Iris pigment epithelial cell (primary cell): Measurements from ENCODE around the gene POR.

Experiments
- DNase-seq: peaks from one replicate; pipeline ENCODE4 v3.0.0-alpha.2; 2011; ENCODE audit warnings: low read depth

POR gene

DNA sequence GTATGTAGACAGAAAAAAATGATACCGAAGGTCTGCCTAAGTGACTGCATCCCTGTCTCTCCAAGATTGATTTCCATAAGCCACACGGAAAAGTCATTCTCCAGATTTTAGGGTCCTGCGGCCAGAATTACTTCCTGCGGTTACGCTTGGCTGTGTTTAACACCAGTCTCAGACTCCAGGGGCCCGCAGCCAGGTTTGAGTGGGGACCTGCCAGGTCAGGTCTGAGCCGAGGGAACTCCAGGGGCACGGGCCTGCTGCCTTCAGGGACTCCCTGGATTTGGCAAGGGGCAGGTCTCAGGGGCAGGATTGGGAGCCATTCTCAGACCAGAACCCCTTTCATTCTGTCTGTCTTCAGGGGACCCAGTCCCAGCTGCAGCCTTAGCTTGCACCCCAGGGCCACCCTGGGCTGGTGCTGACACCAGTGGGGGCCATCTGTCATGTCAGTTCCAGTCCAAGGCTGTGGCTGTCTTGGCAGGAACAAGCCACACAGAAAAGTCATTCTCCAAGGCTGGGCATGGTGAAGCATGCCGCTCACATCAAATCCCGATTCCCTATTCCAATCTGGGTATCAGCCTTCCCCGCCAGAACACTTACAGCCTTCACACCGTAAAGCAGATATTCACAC lies 40.5 kb downstream of the POR start:
- no peak for DNase-seq

GRCh38 chr7:75957021-75957736 lies 42.2 kb downstream of the POR start:
- DNase-seq = no peak

DNA sequence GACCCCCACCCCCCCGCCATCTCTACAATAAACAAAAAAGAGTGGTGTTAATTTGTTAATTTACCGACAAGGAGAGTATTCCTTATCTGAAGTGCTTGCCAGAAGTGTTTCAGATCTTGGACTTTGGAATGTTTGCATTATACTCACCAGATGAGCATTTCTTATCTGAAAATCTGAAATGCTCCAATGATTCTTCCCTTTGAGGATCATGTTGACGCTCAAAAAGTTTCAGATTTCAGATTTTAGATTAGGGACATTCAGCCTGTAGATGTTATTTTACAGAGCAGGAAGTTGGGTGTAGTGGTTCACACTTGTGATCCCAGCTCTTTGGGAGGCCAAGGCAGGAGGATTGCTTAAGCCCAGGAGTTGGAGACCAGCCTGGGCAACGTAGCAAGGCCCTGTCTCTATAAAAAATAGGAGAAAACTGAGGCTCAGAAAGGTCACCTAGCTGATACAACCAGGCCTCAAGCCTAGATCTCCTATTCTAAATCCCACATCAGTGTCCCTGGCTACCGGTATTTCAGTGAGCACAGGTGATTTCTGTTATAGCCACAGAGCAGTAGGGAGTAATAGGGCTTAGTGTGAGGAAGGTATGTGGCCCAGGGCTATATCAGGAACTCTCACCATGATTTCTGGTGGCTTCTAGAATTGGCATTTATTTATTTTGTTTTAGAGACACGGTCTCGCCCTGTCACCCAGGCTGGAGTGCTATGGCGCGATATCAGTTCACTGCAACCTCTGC lies 44.0 kb downstream of the POR start:
- peak; percentile 75 for DNase-seq

DNA sequence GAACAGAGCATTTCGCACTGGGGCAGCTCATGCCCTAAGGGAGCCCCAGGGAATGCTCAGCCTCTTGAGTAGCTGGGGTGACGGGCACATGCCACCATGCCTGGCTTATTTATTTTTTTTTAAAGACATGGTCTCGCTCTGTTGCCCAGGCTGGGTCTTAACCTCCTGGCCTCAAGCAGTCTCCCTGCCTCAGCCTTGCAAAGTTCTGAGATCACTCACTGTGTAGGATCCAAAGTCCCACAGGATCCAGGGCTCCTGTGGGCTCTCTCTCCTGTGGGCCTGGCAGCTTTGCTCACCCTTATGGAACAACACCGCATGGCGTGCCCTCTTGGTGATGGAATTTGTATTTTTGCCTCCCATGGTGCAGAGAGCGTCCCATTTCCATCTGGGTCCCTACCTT lies 45.4 kb downstream of the POR start:
- DNase-seq = no peak

DNA sequence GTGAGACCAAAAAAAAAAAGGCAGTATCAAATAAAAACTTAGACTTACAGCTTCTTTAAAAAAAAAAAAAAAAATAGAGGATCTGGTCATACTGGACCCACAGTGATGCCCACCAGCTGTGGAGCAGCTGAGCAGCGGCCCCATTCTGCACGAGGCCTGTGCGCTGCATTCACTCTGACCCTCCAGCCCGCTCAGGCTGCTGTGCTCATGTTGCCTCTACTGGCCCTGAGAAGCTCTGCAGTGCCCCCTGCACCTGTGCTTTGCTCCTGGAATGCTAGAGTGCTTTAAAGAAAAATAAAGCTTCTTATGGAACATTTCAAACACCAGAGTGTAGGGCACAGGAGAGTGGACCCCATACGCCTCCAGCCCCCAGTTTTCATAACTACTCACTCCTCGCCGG lies 46.3 kb downstream of the POR start:
- DNase-seq = no peak

DNA sequence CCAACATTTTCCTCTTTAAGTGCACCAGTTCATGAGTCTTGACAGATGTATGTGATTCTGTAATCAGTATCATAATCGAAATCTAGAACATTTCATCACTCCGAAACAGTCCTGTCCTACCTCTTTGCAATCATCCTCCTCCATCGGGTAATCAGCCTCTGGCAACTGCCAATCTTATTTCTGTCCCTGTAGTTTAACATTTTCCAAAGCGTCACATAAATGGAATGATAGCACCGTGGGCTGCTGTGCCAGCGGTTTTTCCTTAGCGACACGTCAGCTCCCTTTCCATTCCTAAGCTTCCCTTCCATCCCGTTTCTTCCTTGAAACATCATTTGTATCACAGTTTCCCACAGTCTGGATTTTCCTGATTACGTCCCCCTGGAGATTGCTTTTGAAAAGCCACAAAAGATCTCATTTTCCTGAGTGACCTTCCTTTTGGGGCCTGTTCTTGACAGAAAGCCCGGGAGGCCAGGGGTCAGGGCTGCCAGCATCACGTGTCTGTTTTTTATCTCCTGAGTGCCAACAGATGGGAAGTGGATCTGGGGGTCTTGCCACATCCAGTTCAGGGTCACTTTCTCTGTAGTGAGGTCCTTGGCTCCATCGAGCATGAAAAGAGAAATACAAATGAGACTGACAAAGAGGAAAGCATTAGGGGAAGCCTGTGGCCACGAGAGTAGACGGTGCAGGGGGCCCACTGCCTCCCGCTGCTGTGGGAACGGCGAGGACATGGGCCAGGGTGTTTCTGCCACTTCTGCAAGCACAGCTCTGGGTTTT lies 47.8 kb downstream of the POR start:
- peak; percentile 25 for DNase-seq

- no peak for DNase-seq
These were observed 48.5 kb downstream of the POR start for GRCh38 chr7:75963381-75963995.

DNA sequence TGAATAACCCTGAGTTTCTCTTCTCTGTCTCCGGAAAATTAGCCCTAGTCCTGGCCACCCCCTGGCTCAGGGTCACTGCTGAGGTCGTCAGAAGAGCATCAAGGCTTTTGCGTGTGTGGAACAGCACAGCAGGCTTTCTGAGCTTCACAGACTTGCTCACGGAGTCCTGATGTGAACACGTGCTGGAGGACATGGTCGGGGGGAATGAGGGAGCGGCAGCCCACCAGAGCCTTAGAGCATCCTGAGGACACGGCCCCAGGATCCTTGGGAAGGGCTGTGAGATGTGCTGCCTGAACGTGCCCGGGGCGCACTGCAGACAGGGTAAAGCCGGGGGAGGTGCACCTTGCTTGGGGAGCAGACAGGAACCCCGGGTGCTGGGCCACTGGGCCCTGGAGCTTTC lies 50.7 kb downstream of the POR start:
- no peak for DNase-seq

GRCh38 chr7:75966190-75966961 lies 51.4 kb downstream of the POR start:
- DNase-seq = peak; percentile 40

DNA sequence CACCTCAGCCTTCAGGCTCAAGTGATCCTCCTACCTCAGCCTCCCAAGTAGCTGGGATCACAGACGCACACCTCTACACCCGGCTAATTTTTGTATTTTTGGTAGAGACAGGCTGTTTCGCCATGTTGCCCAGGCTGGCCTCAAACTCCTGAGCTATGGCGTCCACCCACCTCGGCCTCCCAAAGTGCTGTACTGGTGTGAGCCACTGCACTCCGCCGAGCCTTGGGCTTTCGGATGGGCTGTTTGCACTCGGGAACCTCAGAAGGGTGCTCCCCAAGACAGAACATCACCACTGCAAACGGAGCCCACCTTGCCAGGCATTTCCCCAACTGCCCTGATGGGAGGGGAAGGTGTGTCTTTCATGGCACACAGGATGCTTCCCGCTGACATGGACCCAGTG lies 52.1 kb downstream of the POR start:
- DNase-seq = no peak

GRCh38 chr7:75967487-75967997 lies 52.6 kb downstream of the POR start:
- no peak for DNase-seq

GRCh38 chr7:75968012-75968411 lies 53.1 kb downstream of the POR start:
- no peak for DNase-seq

GRCh38 chr7:75968561-75969001 lies 53.6 kb downstream of the POR start:
- no peak for DNase-seq

DNA sequence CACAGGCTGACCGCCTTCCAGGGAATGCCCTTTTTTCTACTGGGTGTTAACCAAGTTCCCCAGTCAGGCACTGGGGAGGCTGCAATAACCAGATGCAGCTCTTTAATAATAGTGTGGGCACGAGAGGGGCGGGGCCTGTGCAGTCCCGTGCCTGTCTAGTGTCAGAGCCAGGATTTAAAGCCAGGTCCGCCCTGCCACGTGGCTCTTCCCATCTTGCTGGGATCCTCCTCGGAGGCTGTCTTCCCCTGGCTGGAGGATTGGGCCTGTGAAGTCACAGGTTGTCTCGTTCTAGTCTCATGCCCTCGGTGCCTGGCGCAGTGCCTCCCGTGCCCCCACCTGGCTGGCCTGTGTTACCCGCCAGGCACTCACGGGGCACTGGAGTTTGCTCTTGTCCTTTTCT lies 54.2 kb downstream of the POR start:
- no peak for DNase-seq

DNA sequence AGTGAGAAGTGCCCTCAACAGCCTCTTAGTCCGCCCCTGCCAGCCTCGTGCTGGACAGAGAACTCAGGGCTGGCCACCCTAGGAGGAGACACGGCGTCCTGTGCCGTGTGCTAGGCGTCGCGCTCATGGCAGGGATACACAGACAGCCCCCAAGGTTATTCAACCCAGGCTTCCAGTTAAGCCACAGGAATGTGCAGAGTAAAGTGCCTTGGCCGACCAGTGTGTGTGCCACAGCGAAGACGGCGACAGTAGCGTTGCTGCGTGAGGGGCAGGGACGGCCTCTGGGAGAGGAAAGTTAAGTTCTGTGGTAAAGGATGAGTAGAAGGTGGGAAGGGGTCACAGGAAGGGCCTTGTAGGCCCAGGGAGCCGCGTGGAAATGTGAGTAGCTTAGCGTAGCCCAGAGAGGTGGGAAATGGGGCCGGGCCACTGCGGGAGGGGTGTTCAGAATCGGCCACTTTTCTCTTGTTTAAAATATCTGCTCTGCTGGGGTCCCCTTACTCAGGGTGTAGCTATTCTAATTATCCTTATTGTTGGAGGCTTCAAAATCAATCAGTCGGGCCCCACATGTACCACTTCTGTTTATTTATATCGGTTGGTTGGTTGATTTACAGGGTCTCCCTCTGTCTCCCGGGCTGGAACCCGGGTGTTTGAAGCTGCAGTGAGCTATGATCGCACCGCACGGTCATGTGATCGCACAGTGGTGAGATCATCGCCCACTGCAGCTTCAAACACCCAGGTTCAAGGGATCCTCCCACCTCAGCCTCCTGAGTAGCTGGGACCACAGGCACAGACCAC lies 54.9 kb downstream of the POR start:
- no peak for DNase-seq

DNA sequence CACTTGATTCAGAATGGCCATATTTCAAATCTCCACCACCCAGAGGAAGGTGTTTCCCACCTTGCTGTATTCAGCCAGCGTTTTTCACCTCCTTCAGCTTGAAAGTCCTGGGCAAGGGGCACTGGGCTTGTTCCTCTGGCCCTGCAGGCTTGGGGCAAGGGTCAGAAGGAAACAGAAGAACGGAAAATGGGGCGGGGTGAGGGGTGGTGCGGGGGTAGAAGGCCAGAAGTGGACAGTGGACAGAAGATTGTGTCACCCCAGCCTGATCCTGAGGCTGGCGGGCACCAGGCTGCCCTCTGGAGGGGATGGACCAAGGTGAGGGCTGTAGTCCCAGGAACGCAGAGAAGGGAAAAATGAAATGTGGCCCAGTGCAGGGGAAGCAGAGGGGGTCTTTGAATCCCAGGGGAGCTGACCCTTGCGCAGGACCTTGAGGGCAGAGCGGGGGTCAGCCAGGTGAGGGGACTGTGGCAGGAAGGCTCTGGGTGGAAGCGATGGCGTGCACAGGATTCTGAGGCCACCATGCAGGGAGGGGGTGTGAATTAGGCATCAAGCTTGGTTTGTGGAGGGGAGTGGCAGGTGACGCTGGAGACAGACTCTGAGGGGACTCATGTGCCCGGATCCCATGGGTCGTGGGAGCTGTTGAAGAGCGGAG lies 56.5 kb downstream of the POR start:
- DNase-seq = no peak

GRCh38 chr7:75971961-75972763 lies 57.2 kb downstream of the POR start:
- peak; percentile 52 for DNase-seq

DNA sequence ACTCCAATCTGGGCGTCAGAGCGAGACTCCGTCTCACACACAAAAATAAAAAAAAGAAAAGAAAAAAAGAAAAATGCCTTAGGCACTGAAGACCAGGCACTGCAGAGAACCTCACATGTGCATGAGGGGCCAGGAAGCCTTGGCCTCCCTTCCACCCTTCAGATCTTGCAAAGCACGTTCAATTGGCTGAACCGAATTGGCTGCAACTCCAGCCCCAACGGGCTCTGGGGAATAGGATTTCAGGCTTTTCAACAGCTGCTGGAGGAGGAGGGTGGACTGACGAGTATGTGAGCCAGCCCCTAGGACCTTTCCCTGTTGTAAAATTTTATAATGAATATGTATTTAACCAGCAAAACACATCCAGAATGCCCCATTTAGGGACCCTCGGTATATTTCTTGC lies 62.8 kb downstream of the POR start:
- DNase-seq = no peak
